AG09309 (cell line): ENCODE data around the gene POLN.
"Not testable (repeated sequence)": the region's sequence is repeated elsewhere in the genome, so short reads cannot be mapped to it uniquely, and the experiment has no call there.

ENCODE experiments used
- DNase-seq: peaks from one replicate; pipeline ENCODE4 v3.0.0-alpha.2; 2010; ENCODE audit warnings: low read depth
- H3K4me3 ChIP-seq: 2 replicates; pipeline ENCODE4 v1.5.1; 2011; ENCODE audit warnings: mild to moderate bottlenecking, low read depth, low read length, moderate library complexity; ENCODE audit not compliant: control insufficient read depth
- CTCF ChIP-seq: IDR thresholded peaks from 2 replicates; pipeline ENCODE4 v1.5.1; 2011; ENCODE audit warnings: mild to moderate bottlenecking, low read depth, low read length, inconsistent platforms; ENCODE audit not compliant: insufficient read depth, control insufficient read depth; ENCODE audit errors: missing control alignments

POLN gene

GRCh38 chr4:2231082-2231481, 10.8 kb downstream of the POLN start:
- DNase-seq: no peak
- no peak overlapping the region for H3K4me3 ChIP-seq
- TF ChIP-seq CTCF: no peak

- DNase-seq: no peak
- no peak for TF ChIP-seq CTCF
Measured at GRCh38 chr4:2226261-2226660, 15.7 kb downstream of the POLN start.

GRCh38 chr4:2222838-2223237, 19.1 kb downstream of the POLN start:
- TF ChIP-seq CTCF: no peak
- no peak overlapping the region for H3K4me3 ChIP-seq
- DNase-seq: no peak

More at GRCh38 chr4:2226261-2226660, 15.7 kb downstream of the POLN start:
- no peak overlapping the region for H3K4me3 ChIP-seq

- not testable (repeated sequence) for DNase-seq, H3K4me3 ChIP-seq
Measured at GRCh38 chr4:2221378-2221777, 20.5 kb downstream of the POLN start.

GRCh38 chr4:2220016-2220630, 21.8 kb downstream of the POLN start:
- H3K4me3 ChIP-seq: no peak overlapping the region
- peak; percentile 95 for TF ChIP-seq CTCF
- peak; percentile 33 for DNase-seq

- no peak for DNase-seq
- H3K4me3 ChIP-seq: no peak overlapping the region
- TF ChIP-seq CTCF: no peak
Measured at GRCh38 chr4:2219233-2219760, 22.6 kb downstream of the POLN start.

- TF ChIP-seq CTCF: no peak
- no peak for DNase-seq
- no peak overlapping the region for H3K4me3 ChIP-seq
Measured at GRCh38 chr4:2218436-2218835, 23.5 kb downstream of the POLN start.
